HepG2 (cell line): ENCODE measurements around the gene PCGF3. TPM values are rescaled to one million over a fixed set of nuclear protein-coding genes. Genes with fewer than 3 reads are reported as not detected.
A peak's percentile ranks its signal among the peaks of the same experiment; 100 is the strongest.

Experiments
- CEBPG ChIP-seq: IDR thresholded peaks from 2 replicates; pipeline ENCODE4 v1.6.1; 2016
- EP300 ChIP-seq, 3 experiments: sonication (generic) in 1 of 3; formaldehyde crosslinking in 1 of 3; IDR thresholded peaks; 2 replicates each; pipeline versions ENCODE4 v1.5.1 to v1.6.1; 2011 to 2020; ENCODE audit warnings: low read depth in 2 of 3, low read length in 2 of 3, borderline replicate concordance in 1 of 3, improper control_type of control experiment in 1 of 3, mild to moderate bottlenecking in 1 of 3, missing genetic modification reagents in 1 of 3, moderate library complexity in 1 of 3
- FUBP1 ChIP-seq: sonication (generic); formaldehyde crosslinking; IDR thresholded peaks from 2 replicates; pipeline ENCODE4 v1.5.1; 2020; ENCODE audit warnings: missing genetic modification reagents, mild to moderate bottlenecking, borderline replicate concordance
- HMG20A ChIP-seq: IDR thresholded peaks from 2 replicates; pipeline ENCODE4 v1.6.1; 2016; ENCODE audit warnings: borderline replicate concordance
- ISL2 ChIP-seq: sonication (generic); formaldehyde crosslinking; IDR thresholded peaks from 2 replicates; pipeline ENCODE4 v1.5.0; 2020; ENCODE audit warnings: missing genetic modification reagents
- KLF12 ChIP-seq: sonication (generic); formaldehyde crosslinking; IDR thresholded peaks from 2 replicates; pipeline ENCODE4 v1.4.0; 2020; ENCODE audit warnings: missing genetic modification reagents, borderline replicate concordance
- KMT2B ChIP-seq: IDR thresholded peaks from 2 replicates; pipeline ENCODE4 v1.6.1; 2016; ENCODE audit warnings: missing genetic modification reagents, missing compliant biosample characterization
- LCORL ChIP-seq, 2 experiments: fragments of 450-650 bp in 1 of 2; sonication (generic) in 1 of 2; formaldehyde crosslinking in 1 of 2; IDR thresholded peaks; 2 replicates each; pipeline versions ENCODE4 v1.5.0 to v1.6.1; 2017 to 2020; ENCODE audit warnings: antibody characterized with exemption in 1 of 2, missing genetic modification reagents in 1 of 2
- MAF1 ChIP-seq: sonication (generic); formaldehyde crosslinking; IDR thresholded peaks from 2 replicates; pipeline ENCODE4 v1.5.0; 2020; ENCODE audit warnings: missing genetic modification reagents, borderline replicate concordance
- MIXL1 ChIP-seq: IDR thresholded peaks from 2 replicates; pipeline ENCODE4 v1.6.1; 2016
- PAX8 ChIP-seq: sonication (generic); formaldehyde crosslinking; IDR thresholded peaks from 2 replicates; pipeline ENCODE4 v1.8.0; 2022; ENCODE audit warnings: mild to moderate bottlenecking, missing genetic modification reagents, borderline replicate concordance
- RARG ChIP-seq: sonication (generic); formaldehyde crosslinking; IDR thresholded peaks from 2 replicates; pipeline ENCODE4 v1.4.0; 2020; ENCODE audit warnings: low read depth, mild to moderate bottlenecking, missing genetic modification reagents
- RCOR2 ChIP-seq: IDR thresholded peaks from 2 replicates; pipeline ENCODE4 v1.6.1; 2016; ENCODE audit warnings: missing biosample characterization, missing genetic modification reagents
- SIN3B ChIP-seq: fragments of 150-350 bp; IDR thresholded peaks from 2 replicates; pipeline ENCODE4 v1.6.1; 2014; ENCODE audit warnings: low read length
- TEAD3 ChIP-seq: optimal IDR thresholded peaks from 2 replicates; pipeline ENCODE3; 2016; ENCODE audit warnings: borderline replicate concordance
- THAP8 ChIP-seq: sonication (generic); formaldehyde crosslinking; IDR thresholded peaks from 2 replicates; pipeline ENCODE4 v1.5.1; 2020; ENCODE audit warnings: missing genetic modification reagents, mild to moderate bottlenecking, borderline replicate concordance
- YY1 ChIP-seq: IDR thresholded peaks from 2 replicates; pipeline ENCODE4 v1.6.1; 2011; ENCODE audit warnings: low read length, low read depth, moderate library complexity, mild to moderate bottlenecking; ENCODE audit not compliant: insufficient read depth, insufficient replicate concordance
- ZBTB2 ChIP-seq: sonication (generic); formaldehyde crosslinking; IDR thresholded peaks from 2 replicates; pipeline ENCODE4 v1.8.0; 2022; ENCODE audit warnings: low read depth, missing genetic modification reagents
- ZBTB8A ChIP-seq: sonication (generic); formaldehyde crosslinking; IDR thresholded peaks from 2 replicates; pipeline ENCODE4 v1.4.0; 2020; ENCODE audit warnings: mild to moderate bottlenecking, low read depth, missing genetic modification reagents, borderline replicate concordance
- ZC3H13 ChIP-seq: sonication (generic); formaldehyde crosslinking; IDR thresholded peaks from 2 replicates; pipeline ENCODE4 v1.8.1; 2023; ENCODE audit warnings: mild to moderate bottlenecking, missing genetic modification reagents, moderate library complexity
- ZFP36L1 ChIP-seq: sonication (generic); formaldehyde crosslinking; IDR thresholded peaks from 2 replicates; pipeline ENCODE4 v1.8.0; 2022; ENCODE audit warnings: mild to moderate bottlenecking, missing genetic modification reagents, moderate library complexity
- ZNF207 ChIP-seq: fragments of 450-650 bp; IDR thresholded peaks from 2 replicates; pipeline ENCODE4 v1.6.1; 2016; ENCODE audit warnings: antibody characterized with exemption, borderline replicate concordance
- ZNF549 ChIP-seq: sonication (generic); formaldehyde crosslinking; IDR thresholded peaks from 2 replicates; pipeline ENCODE4 v1.5.0; 2020; ENCODE audit warnings: missing genetic modification reagents
- ZNF629 ChIP-seq: sonication (generic); formaldehyde crosslinking; conservative IDR thresholded peaks from 2 replicates; pipeline ENCODE4 v1.5.0; 2020; ENCODE audit warnings: missing genetic modification reagents
- ZNF780A ChIP-seq: sonication (generic); formaldehyde crosslinking; IDR thresholded peaks from 2 replicates; pipeline ENCODE4 v1.8.0; 2022; ENCODE audit warnings: mild to moderate bottlenecking, missing genetic modification reagents, moderate library complexity
- ZNF782 ChIP-seq: sonication (generic); formaldehyde crosslinking; IDR thresholded peaks from 2 replicates; pipeline ENCODE4 v1.4.0; 2020; ENCODE audit warnings: missing genetic modification reagents, mild to moderate bottlenecking, borderline replicate concordance
- polyA plus RNA-seq, 8 experiments: library from polyadenylated mRNA; depleted of rRNA in 3 of 8; stranded (reverse) in 7 of 8; unstranded in 1 of 8; fragments of >200 nt; fragmentation: Illumina TruSeq in 4 of 8; extraction: Trizol in 4 of 8; gene quantifications; 2 replicates each; pipeline versions ENCODE4 v1.2.1 to v1.2.3, GENCODE V29; 2011 to 2016; ENCODE audit warnings: low read depth in 4 of 8, missing spikeins in 1 of 8, mixed read lengths in 1 of 8; ENCODE audit not compliant: insufficient read depth in 1 of 8
- total RNA-seq, 5 experiments: library from RNA; depleted of rRNA; stranded (reverse); fragments of >200 nt; fragmentation: Illumina TruSeq; extraction: Trizol; gene quantifications; 2 replicates each; pipeline ENCODE4 v1.2.3, GENCODE V29; 2016; ENCODE audit warnings: low read depth in 1 of 5

The PCGF3 gene
- total and polyA plus RNA-seq, 2 of the 13 experiments (the other 11 are each of a cell fraction or from before 2014, with no cell fraction given): 28.6 to 66.2 TPM

- no peak for TF ChIP-seq ZBTB2 (CRISPR knock-in tag)
- no peak for TF ChIP-seq KLF12 (CRISPR knock-in tag)
- TF ChIP-seq THAP8: no peak
- TF ChIP-seq RARG (CRISPR knock-in tag): no peak
- no peak for TF ChIP-seq ZNF629 (CRISPR knock-in tag)
- TF ChIP-seq KMT2B (CRISPR knock-in tag): no peak
- TF ChIP-seq EP300 (IDR thresholded peaks at IDR 0.05; ENCODE audit: low read depth in 2 of 2, low read length in 2 of 2): peak in 1 of 2 experiments; percentile 48; a peak in 1 of 4 replicates
- no peak for TF ChIP-seq EP300 (CRISPR knock-in tag; IDR thresholded peaks at IDR 0.05; ENCODE audit: borderline replicate concordance)
- TF ChIP-seq ZC3H13 (CRISPR knock-in tag): peak; percentile 37; the same call in 1 of the 2 replicates
- no peak for TF ChIP-seq RCOR2 (CRISPR knock-in tag)
- TF ChIP-seq YY1: no peak
- TF ChIP-seq SIN3B: no peak
- TF ChIP-seq LCORL (IDR thresholded peaks at IDR 0.05): no peak
- TF ChIP-seq LCORL (CRISPR knock-in tag; IDR thresholded peaks at IDR 0.05): 0 out of 2 replicates have a peak, but pooled peaks have one; percentile 49
- TF ChIP-seq ZBTB8A: no peak
- no peak for TF ChIP-seq MAF1
- TF ChIP-seq FUBP1 (CRISPR knock-in tag): no peak
- no peak for TF ChIP-seq PAX8 (CRISPR knock-in tag)
- TF ChIP-seq HMG20A (CRISPR knock-in tag): no peak; the same call in 1 of the 2 replicates
- peak; percentile 50; the same call in 1 of the 2 replicates for TF ChIP-seq MIXL1 (CRISPR knock-in tag)
- TF ChIP-seq ZFP36L1: no peak
- TF ChIP-seq ZNF780A (CRISPR knock-in tag): no peak
- peak; percentile 81 for TF ChIP-seq ISL2 (CRISPR knock-in tag)
- peak; percentile 62 for TF ChIP-seq TEAD3
- no peak for TF ChIP-seq ZNF207
- TF ChIP-seq CEBPG: no peak
- no peak for TF ChIP-seq ZNF549 (CRISPR knock-in tag)
- 0 out of 2 replicates have a peak, but pooled peaks have one; percentile 33 for TF ChIP-seq ZNF782 (CRISPR knock-in tag)
Observed at GRCh38 chr4:658681-659667, 46.7 kb upstream of the PCGF3 start (continued).
